Activated CD8-positive, alpha-beta memory T cell treated with anti-CD3 and anti-CD28 coated beads for 36 hours (primary cell): Measurements from ENCODE around the gene GRM4. TPM values are rescaled to one million over a fixed set of nuclear protein-coding genes. Genes with fewer than 3 reads are reported as not detected.
"Not testable (repeated sequence)": the region's sequence is repeated elsewhere in the genome, so short reads cannot be mapped to it uniquely, and the experiment has no call there.

Source experiments
- CTCF ChIA-PET: fragments of 350-600 bp; sonication (Branson Sonifier 250); formaldehyde crosslinking; loops from one replicate; lab custom pipeline; 2021; ENCODE audit warnings: antibody characterized with exemption; lab: Charles Lee
- POLR2A ChIA-PET: fragments of 350-600 bp; sonication (Branson Sonifier 250); formaldehyde crosslinking; loops from one replicate; lab custom pipeline; 2021; ENCODE audit warnings: antibody characterized with exemption; lab: Charles Lee
- total RNA-seq, 2 experiments: library from RNA; stranded (reverse); gene quantifications; one replicate each; pipeline ENCODE4 v1.2.3, GENCODE V29; 2021

Gene GRM4
- total RNA-seq, 2 experiments from 2014 or later, result 0.08 TPM

DNA sequence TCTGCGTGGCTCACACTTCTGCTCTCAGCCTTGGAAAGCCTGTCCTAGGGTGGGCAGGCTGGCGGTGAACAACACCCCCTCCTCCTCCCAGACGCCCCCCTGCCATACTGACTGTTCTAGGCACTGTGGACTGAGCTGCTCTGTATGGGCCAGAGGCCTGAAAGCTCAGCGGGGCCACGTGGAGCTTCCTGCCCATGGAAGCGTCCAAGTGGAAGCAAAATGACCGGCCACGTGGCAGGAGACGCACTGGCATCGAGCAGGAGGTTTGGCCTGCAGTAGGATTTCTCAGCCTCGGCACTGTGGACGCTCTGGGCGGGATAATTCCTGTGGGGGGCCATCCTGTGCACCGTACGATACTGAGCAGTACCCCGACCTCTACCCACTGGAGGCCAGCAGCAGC lies 88.7 kb downstream of the GRM4 start:
- ChIA-PET POLR2A (no interaction called here), CTCF (interaction anchor here (0.6 kb wide), 1 partner anchor 711 kb away, joined by 3 read pairs; no protein-coding TSS in a partner anchor)

DNA sequence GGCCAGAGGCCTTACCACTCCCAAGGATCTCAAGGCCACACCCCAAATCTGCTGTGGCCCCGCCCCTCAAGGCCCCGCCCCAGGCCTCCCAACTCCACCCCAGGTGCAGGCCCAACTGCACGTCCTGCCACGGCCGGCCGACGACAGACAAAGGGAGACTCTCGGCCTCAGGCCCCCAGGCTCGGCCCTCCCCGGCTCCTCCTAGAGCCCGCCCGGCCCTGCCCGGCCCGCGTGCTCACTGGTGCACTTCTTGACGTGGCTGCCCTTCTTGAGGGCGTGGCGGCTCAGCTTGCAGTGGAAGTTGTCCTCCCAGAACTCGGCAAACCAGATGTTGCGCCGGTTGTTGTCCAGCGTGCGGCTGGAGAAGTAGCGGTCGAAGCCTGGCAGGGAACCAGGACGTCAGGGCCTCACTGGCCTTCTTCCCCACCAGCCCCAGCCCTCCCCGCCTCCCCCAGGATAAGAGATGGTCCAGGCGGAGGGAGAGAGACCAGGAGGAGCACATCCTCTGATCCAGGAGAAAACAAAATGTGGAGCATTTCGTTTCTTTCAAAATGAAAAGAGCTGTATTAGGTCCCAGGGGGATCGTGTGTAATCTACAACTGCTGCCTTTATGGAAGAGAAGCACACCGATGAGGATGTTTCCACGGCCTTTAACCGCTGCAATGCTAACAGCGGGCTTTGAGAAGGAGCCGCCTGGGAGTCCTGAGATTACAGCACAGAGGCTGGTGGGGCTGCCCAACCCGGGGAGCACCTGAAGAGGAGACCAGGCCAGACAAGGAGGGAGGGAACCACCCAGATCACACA lies 89.4 kb downstream of the GRM4 start:
- POLR2A ChIA-PET, result no interaction called here
- CTCF ChIA-PET, result interaction anchor here (0.6 kb wide), 1 partner anchor 711 kb away, joined by 3 read pairs; no protein-coding TSS in a partner anchor

DNA sequence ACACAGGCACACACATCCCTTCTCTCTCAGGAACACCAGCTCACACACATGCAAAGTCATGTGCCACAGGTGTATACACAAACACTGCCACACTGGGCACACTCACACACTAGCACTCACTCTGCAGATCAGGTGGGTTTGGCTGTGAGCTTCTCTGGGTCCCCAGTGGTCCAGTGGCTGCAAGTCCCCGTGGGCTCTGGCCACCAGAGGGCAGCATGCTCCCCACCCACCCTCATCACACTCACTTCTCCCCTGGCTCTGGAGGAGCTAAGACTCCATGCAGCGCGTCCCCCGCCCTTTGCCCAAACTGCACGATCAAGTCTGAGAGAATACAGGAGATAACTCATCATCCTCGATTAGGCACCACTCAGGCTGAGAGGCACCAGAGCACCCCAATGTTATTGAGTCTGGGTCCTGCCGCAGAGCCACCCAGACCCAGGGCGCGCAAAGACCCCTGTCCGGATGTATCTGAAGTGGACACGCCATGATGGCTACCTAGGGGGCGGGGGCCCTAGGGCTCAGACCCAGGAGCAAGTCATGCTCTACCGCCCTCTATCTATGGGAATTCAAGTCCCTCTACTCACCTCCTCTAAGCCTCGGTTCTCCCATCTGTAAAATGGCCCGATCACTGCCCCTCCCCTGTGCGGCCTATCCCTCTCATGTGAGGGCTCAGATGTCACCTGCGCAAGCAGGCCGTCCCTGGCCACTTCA lies 90.5 kb downstream of the GRM4 start:
- CTCF ChIA-PET, result interaction anchor here (0.6 to 2.9 kb wide), 15 partner anchors 9 to 284 kb away, joined by 3 to 44 read pairs (median 5); no protein-coding TSS in a partner anchor
- POLR2A ChIA-PET, result interaction anchor here (0.5 kb wide), 1 partner anchor 246 kb away, joined by 3 read pairs; no protein-coding TSS in a partner anchor

DNA sequence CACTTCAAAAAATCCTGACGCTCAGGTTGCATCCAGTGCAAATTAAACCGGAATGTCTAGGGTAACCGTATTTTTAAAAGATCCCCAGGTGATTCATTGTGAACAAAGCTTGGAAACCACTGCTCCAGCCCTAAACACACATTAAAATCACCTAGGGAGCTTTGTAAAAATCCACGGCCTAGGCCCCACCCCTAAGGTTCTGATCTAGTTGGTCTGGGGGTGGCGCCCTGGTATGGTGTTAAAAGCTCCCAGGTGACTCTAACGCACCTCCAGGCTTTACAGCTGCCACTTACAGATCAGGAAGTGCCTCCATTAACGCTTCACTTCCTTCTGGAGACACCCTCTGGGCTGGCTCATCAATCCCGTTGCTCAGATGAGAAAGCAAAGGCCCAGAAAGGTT lies 92.2 kb downstream of the GRM4 start:
- ChIA-PET POLR2A (interaction anchor here (0.6 kb wide), 2 partner anchors 290 to 473 kb away, joined by 3 to 6 read pairs; partner anchors contain the start of gene BAK1), CTCF (interaction anchor here (0.6 to 2.9 kb wide), 7 partner anchors 13 to 498 kb away, joined by 3 to 44 read pairs (median 4); no protein-coding TSS in a partner anchor)

DNA sequence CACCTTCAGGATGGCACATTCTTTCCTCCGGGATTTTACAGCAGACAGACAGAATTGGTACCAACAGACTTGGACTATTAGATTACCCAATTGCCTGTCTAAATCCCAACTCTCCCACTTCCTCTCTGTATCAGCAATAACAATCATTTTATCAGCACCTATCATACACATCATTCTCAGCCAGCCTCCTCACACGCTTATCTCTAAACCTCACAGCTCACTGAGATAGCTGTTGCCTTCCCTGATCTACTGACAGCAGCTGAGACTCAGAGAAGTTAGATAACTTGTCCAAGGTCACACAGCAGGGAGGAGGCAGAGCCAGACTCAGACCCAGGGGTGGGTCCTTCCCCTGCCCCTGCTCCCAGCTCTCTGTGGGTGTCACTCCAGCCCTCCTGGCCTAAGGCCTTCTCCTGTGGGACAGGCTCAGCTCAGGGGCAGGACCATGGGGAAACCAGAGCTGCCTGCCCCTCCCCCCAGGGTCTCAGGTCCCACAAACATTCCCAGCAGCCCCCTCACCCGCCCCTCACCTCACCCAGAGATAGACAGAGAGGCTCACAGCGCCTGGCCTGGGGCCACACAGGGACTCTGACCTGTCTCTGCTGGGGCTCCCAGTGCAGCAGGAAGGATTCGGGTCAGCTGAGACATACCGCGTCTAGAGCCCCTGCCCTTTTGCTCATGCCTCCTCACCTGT lies 92.8 kb downstream of the GRM4 start:
- POLR2A ChIA-PET, result no interaction called here
- CTCF ChIA-PET, result interaction anchor here (1.1 to 2.9 kb wide), 3 partner anchors 13 to 103 kb away, joined by 3 to 44 read pairs (median 3); no protein-coding TSS in a partner anchor

DNA sequence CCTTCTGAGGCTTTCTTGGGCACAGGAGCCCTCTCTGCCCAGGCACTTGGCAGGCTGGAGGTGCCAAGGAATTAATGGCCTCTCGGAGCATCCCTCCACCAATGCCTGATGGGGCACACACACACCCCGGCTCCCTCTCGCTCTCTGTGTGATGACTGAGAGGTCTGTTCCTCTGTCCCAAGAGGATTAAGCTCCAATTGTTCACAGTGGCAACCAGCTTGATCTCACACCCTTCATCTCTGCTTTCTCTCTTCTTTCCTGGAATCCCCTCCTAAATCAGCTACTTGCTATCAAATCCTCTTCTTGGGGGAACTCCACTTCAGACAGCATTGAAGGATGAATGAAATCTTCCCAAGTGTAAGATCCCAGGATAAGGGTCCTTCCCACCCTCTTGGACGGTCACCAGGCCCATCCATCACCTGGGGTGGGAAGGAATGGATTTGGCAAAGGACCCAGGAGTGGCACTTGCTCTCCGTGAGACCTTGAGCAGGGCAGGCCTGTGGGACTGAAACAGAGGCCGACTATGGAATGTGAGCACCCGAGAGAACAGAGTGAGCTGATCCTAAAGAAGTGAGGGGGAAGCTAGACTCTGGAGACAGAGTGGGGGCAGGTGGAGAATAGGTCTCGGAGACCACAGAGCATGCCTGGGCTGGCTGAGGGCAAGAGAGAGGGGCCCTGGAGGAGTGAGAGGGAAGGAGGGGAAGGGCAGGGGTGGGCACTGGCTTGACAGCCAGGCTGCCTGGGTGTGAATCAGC lies 93.6 kb downstream of the GRM4 start:
- CTCF ChIA-PET, result interaction anchor here (1.1 kb wide), 1 partner anchor 12 kb away, joined by 3 read pairs; no protein-coding TSS in a partner anchor
- POLR2A ChIA-PET, result no interaction called here

DNA sequence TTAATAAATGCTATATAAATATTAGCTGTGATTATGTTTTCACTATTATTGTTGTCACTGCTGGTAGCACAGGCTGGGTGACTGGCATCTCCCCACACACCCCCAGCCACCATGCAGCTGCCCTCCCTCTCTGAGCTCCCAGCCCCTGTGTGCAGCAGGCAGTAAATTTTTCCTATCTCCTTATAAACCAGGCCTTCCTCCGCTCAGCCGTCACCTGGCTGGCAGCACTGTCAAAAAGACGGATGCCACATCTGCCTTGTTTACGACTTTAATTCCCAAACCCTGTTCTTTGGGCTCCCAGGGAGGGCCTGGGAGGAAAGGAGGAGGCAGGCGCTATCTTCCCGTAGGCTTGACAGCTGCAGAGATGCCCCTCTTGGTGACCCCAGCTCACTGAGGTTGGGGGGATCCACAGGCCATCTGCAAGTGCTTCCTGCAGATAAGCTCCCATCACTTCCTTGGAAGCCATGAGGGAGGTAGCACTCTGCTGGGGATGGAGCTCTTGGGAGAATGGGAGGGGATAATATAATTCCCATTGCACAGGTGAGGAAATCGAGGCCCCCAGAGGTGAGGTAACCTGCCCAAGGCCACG lies 94.5 kb downstream of the GRM4 start:
- POLR2A ChIA-PET, result no interaction called here
- CTCF ChIA-PET, result interaction anchor here (0.7 kb wide), 1 partner anchor 104 kb away, joined by 3 read pairs; no protein-coding TSS in a partner anchor

DNA sequence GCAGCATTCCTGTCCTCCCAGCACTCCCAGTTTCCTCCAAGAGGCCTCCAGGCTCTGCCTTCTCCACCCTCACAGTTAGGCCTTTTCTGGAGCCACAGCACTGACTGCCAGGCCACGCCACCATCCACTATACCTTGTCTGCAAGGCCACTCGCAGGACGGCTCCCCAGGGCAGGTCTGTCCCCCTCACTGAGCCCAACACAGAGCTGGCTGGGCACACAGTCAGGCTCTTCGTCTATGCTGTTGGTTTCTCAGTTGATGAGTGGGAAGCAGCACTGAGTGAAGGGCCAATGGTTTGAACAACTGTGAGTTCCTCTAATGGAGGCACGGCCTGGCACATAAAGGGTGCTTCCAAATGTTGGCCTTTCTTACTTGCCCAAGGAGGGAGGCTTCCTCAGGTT lies 95.2 kb downstream of the GRM4 start:
- POLR2A ChIA-PET, result no interaction called here
- CTCF ChIA-PET, result no interaction called here

DNA sequence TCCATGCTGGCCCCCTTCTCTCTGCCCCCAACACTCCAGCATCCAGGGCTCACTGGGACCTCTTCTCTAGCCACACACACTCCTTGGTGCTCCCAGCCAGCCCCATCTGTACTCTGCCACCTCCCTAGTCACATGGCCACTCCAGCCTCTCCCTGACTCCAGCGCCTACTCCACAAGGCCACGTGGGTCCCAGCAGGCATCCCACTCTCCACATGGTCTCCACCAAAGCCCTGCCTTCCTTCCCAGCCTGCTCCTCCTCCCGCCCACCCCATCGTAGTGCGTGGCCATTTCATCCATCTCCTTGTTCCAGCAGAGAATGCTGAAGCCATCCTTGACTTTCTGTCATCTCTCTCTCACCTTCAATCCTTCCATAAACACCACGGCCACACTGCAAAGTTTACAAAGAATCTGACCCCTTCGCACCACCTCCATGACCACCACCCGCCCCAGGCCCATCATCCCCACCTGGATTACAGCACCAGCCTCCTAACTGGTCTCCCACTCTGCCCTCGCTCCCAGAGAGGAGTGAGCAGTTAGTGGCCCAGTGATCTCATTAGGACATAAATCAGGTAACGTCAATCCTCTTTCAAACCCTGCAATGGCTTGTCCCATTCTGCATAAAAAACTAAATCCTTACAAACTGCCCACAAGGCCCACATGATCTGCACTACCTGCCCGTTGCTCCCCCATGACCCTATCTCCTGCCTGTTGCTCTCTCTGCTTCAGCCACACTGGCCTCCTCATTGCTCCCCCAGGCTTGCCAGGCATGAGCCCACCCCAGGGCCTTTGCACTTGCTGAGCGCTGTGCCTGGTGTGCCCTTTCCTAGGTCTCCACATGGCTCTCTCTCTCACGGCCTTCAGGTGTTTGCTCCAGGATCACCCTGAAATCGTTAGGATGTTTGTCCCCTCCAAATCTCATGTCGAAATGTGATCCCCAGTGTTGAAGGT lies 96.2 kb downstream of the GRM4 start:
- POLR2A ChIA-PET, result no interaction called here
- CTCF ChIA-PET, result no interaction called here

DNA sequence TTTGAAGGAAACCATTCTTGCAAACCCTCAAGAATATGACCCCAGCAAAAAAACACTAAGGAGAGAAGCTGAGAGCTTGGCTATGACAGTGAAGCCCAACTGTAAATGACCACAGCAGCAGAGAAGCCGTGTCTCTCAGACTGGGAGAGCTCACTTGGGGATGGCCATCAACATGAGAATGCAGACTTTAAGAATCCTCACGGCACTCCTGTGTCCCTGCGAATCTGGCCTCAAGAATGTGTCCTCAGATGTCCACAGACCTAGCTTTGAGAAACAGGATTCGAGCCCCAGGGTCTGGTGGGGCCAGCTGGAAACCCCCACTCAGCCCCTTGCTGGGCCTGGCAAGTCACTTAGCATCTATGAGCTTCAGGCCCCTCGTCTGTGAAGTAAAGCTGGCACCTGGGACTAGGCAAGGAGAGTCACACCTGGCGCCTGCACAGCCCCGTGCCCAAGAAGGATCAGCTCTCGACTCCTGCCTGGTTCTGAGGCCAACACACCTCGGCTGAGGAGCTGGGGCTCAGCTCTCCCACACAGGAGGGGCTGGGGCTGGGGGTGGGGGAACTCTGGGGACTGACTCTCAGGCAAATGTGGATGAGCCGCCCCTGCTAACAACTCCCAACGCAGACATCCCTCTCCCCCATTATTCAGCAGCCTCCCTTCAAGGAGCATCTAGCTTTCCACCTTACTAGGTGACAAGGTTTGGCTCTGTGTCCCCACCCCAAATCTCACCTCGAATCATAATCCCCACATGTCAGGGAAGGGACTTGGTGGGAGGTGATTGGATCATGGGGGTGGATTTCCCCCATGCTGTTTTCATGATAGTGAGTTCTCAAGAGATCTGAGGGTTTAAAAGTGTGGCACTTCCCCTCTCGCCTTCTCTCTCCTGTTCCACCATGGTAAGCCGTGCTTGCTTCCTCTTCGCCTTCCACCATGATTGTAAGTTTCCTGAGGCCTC lies 97.7 kb downstream of the GRM4 start:
- CTCF ChIA-PET, result interaction anchor here (0.5 to 0.9 kb wide), 3 partner anchors 107 to 169 kb away, joined by 3 to 4 read pairs (median 3); no protein-coding TSS in a partner anchor
- POLR2A ChIA-PET, result no interaction called here

DNA sequence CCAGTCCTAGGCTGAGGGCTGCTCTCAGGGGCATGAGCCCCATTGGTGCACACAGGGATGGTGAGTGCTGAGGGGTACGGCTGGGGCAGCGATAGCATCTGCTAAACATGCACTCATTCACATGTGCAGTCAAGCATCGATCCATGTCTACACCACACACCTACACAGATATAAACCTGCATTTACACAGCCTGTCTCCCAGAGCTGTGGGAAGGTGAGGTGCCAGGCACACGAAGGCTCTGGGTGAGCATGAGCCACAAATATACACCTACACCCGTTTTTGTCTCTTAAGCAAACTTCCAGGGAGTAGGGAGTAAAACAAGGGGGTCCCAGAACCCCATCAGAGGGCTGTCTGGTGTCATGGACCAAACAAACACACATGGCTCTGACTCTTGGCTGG lies 99.3 kb downstream of the GRM4 start:
- CTCF ChIA-PET, result interaction anchor here (1.4 kb wide), 1 partner anchor 9 kb away, joined by 7 read pairs; no protein-coding TSS in a partner anchor
- POLR2A ChIA-PET, result no interaction called here

DNA sequence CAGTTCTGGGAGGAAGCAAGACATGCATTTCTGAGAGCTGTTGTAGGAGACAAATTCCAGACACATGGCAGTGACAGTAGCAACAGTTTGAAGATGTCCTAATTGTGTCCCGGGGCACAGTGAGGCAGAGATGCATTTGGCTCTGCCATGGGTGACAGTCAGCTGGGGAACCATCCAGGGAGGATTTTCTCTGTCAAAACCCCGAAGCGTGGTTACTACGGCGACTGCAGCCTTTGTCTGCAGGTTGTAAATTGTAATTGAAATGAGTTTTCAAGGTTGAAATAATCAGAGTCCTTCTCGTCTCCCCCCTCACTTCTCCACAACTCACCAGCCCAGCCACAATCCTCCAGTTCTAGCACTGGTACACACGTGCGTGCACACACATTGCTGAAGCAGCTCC lies 100.1 kb downstream of the GRM4 start:
- CTCF ChIA-PET, result interaction anchor here (0.5 to 1.4 kb wide), 3 partner anchors 9 to 422 kb away, joined by 3 to 7 read pairs (median 4); no protein-coding TSS in a partner anchor
- POLR2A ChIA-PET, result no interaction called here

DNA sequence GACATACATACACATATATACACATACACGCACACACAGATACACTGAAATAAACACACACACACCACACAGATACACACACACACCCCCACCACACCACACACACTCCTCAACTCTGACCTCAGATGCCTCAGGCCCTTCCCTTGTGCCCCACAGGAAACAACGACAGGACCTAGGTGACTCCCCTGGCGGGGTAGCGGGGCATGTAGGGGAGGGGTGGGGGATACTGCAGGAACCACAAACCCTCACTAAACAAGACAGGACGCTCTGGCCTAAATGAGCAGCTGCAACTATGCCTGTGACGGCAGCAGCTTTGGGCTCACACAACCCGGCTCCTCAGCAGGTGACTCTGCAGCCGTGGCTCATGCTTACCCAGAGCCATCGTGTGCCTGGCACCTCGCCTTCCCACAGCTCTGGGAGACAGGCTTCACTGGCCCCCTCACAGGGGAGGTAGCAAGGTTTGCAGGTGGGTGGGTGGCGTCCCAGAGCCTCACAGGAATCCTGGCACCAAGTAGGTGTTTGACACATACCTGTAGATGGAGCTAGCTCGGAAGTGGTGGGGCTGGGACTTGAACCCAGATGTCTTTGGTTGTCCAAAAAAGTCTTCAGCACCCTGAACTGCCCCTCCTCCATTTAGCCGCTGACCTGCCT lies 100.8 kb downstream of the GRM4 start:
- POLR2A ChIA-PET, result no interaction called here
- CTCF ChIA-PET, result interaction anchor here (0.6 kb wide), 1 partner anchor 10 kb away, joined by 4 read pairs; no protein-coding TSS in a partner anchor

DNA sequence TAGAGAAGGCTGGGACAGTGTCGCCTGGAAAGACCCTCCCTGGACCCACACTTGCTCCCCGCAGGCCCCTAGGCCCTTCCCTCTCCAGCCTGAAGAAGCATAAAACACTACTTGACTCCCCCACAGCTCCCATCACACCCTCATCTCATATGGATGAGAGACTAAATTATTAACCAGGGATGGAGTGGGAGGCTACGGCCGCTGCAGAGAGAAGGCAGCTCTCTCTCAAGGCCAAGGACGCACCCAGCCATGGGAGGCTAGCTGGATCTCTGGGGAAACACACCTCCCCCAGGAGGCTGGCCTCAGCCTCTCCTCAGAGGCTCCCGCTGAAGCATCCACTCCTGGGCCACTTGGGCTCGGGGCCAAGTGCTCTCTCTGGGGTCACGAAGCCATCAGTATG lies 102.5 kb downstream of the GRM4 start:
- ChIA-PET CTCF (interaction anchor here (1.9 kb wide), 1 partner anchor 12 kb away, joined by 5 read pairs; no protein-coding TSS in a partner anchor), POLR2A (no interaction called here)

DNA sequence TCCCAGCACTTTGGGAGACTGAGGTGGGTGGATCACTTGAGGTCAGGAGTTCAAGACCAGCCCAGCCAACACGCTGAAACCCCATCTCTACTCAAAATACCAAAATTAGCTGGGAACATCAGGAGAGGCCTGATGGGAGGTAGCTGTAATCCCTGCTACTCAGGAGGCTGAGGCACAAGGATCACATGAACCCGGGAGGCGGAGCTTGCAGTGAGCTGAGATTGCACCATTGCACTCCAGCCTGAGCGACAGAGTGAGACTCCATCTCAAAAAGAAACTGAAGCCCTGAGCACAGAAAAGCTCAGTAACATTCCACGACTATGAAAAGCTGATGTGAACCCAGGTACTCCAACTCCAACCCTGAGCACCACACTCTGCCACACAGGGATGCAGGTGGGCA lies 103.9 kb downstream of the GRM4 start:
- CTCF ChIA-PET, POLR2A ChIA-PET: not testable (repeated sequence)
